Bronchial epithelial cell (primary cell): ENCODE data around the gene FMNL1. TPM values are rescaled to one million over a fixed set of nuclear protein-coding genes. Genes with fewer than 3 reads are reported as not detected.

ENCODE experiments used
- DNase-seq: peaks from one replicate; pipeline ENCODE4 v3.0.0-alpha.2; 2010; ENCODE audit warnings: low read depth
- FAIRE-seq: peaks from 2 replicates; lab custom pipeline; 2011; peaks lifted over from hg19 to GRCh38; lab: Jason Lieb, UNC
- H3K27me3 ChIP-seq: 2 replicates; pipeline ENCODE4 v1.5.1; 2011; ENCODE audit warnings: low read length; ENCODE audit not compliant: control insufficient read depth, insufficient read depth
- H3K36me3 ChIP-seq: 2 replicates; pipeline ENCODE4 v1.5.1; 2011; ENCODE audit warnings: low read length; ENCODE audit not compliant: control insufficient read depth, insufficient read depth
- H3K4me3 ChIP-seq: 2 replicates; pipeline ENCODE4 v1.5.1; 2011; ENCODE audit warnings: mild to moderate bottlenecking, low read depth, low read length, control low read depth
- CTCF ChIP-seq: IDR thresholded peaks from 2 replicates; pipeline ENCODE4 v1.5.1; 2011; ENCODE audit warnings: mild to moderate bottlenecking, moderate library complexity, low read length, control low read depth, inconsistent platforms; ENCODE audit not compliant: insufficient read depth, severe bottlenecking
- total RNA-seq: library from RNA; depleted of rRNA; stranded (reverse); fragments of >200 nt; gene quantifications from 2 replicates; pipeline ENCODE4 v1.2.1, GENCODE V29; 2014

Gene FMNL1
- total RNA-seq, 1 donor from 2014 or later = 0.53 TPM

GRCh38 chr17:45265821-45266220 is 44.1 kb downstream of the FMNL1 start:
- no peak for TF ChIP-seq CTCF
- peaks cover 27% of the 10 kb centered on the region for H3K36me3 ChIP-seq
- no peak overlapping the region for H3K4me3 ChIP-seq
- no peaks in the 10 kb centered on the region for H3K27me3 ChIP-seq
- FAIRE-seq (no peak), DNase-seq (no peak)

- no peak for DNase-seq
- no peak for FAIRE-seq
- Histone ChIP-seq H3K27me3 (no peaks in the 10 kb centered on the region), H3K4me3 (no peak overlapping the region), H3K36me3 (peaks cover 29% of the 10 kb centered on the region)
- TF ChIP-seq CTCF = no peak
Observed at GRCh38 chr17:45266372-45266926, 44.8 kb downstream of the FMNL1 start.

DNA sequence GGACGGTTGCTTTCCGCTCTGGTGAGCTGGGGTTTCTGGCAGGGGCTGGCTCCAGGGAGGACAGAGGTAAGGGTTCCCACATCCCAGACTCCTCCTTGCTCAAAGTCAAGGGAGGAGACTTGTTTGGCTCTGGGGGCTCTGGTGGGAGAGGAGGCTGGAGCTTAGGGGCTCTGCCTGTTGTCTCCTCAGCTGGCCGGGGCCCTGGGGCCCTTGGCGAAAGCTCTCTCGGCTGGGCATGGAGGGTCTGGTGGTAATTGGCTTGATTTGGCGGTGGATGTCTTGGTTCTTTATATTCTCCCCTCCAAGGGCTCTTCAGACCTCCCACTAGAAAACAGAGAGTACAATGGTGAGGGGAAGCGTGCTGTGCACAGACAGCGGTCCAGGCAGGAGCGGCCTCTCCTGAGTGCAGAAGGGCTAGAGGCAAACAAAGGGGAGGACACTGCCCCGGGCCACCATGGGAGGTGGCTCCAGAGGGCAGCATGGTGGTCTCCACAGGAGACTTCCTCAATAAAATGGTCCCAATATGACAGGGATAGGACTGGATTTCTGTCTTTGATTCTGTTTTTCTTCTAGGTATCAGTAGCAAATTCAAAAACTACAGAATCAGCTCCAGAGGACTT is 45.9 kb downstream of the FMNL1 start:
- FAIRE-seq (no peak), DNase-seq (no peak)
- Histone ChIP-seq H3K27me3 (no peaks in the 10 kb centered on the region), H3K36me3 (peaks cover 29% of the 10 kb centered on the region), H3K4me3 (no peak overlapping the region)
- no peak for TF ChIP-seq CTCF

DNA sequence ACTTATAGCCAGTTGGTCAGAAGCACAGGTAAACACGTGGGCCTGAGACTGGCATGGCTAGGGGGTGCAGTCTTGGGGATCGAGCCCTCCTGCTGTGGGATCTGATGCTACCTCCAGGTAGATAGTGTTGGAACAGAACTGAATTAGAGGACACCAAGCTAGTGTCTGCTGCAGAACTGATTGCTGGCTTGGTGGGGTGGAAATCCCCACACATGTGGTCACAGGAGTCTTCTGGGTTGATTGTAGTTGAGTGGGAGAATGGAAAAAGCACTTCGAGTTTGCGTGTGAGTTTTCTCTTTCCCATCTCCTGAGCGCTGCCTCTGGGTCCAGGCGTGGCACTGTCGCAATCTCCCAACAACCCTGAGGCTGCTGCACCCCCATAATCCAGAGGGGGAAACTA is 48.2 kb downstream of the FMNL1 start:
- FAIRE-seq = no peak
- Histone ChIP-seq H3K36me3 (peaks cover 39% of the 10 kb centered on the region), H3K27me3 (no peaks in the 10 kb centered on the region), H3K4me3 (no peak overlapping the region)
- TF ChIP-seq CTCF = no peak
- no peak for DNase-seq

- H3K27me3 ChIP-seq = no peaks in the 10 kb centered on the region
- peak; percentile 74 for TF ChIP-seq CTCF
- no peak for DNase-seq
- peaks cover 39% of the 10 kb centered on the region for H3K36me3 ChIP-seq
- H3K4me3 ChIP-seq = no peak overlapping the region
- FAIRE-seq = no peak
Observed at GRCh38 chr17:45270828-45271418, 49.2 kb downstream of the FMNL1 start.
